SK-N-SH (cell line): ENCODE measurements around the gene EXOC1L. TPM values are rescaled to one million over a fixed set of nuclear protein-coding genes. Genes with fewer than 3 reads are reported as not detected.

Source experiments
- CTCF ChIA-PET: fragments of 300-600, 350-600 bp; formaldehyde crosslinking; extraction: SDS; loops from one replicate; lab custom pipeline; 2021; lab: Yijun Ruan, JAX
- POLR2A ChIA-PET: fragments of 350-600 bp; sonication (Branson Sonifier 250); formaldehyde crosslinking; extraction: SDS; loops from one replicate; lab custom pipeline; 2020; ENCODE audit warnings: antibody characterized with exemption, inconsistent platforms; lab: Yijun Ruan, JAX
- DNase-seq: peaks from one replicate; pipeline ENCODE4 v3.0.0; 2012
- H2AFZ ChIP-seq: fragments of 200-600 bp; sonication (generic); 2 replicates; pipeline ENCODE4 v1.8.1; 2016; ENCODE audit warnings: antibody characterized with exemption, mild to moderate bottlenecking, low read depth
- H3F3A ChIP-seq: fragments of 200-600 bp; sonication (generic); replicated peaks from 2 replicates; pipeline ENCODE3; 2016; ENCODE audit warnings: antibody characterized with exemption, mild to moderate bottlenecking; ENCODE audit not compliant: insufficient read depth
- H3K27ac ChIP-seq, 2 experiments: fragments of 200-500 bp in 1 of 2; fragments of 200-600 bp in 1 of 2; sonication (Bioruptor generic) in 1 of 2; sonication (generic), shearing (Covaris generic) in 1 of 2; 2 replicates each; pipeline versions ENCODE4 v1.5.1 to v1.6.1; 2014 to 2016; ENCODE audit warnings: low read depth in 2 of 2, inconsistent platforms in 1 of 2, low read length in 1 of 2, mild to moderate bottlenecking in 1 of 2, mixed read lengths in 1 of 2
- H3K27me3 ChIP-seq: fragments of 200-600 bp; sonication (generic), shearing (Covaris generic); 2 replicates; pipeline ENCODE4 v1.6.1; 2016; ENCODE audit warnings: mixed run types; ENCODE audit not compliant: insufficient read depth
- H3K36me3 ChIP-seq, 2 experiments: fragments of 200-500 bp in 1 of 2; fragments of 200-600 bp in 1 of 2; sonication (Bioruptor generic) in 1 of 2; sonication (generic) in 1 of 2; replicated peaks in 1 of 2; 2 replicates each; pipeline versions ENCODE3 to v1.5.1; 2014 to 2016; ENCODE audit warnings: low read length in 1 of 2, mild to moderate bottlenecking in 1 of 2; ENCODE audit not compliant: insufficient read depth in 2 of 2, control insufficient read depth in 1 of 2
- H3K4me1 ChIP-seq, 2 experiments: fragments of 200-500 bp in 1 of 2; fragments of 200-600 bp in 1 of 2; sonication (Bioruptor generic) in 1 of 2; sonication (generic), shearing (Covaris generic) in 1 of 2; 2 replicates each; pipeline versions ENCODE4 v1.5.1 to v1.6.1; 2014 to 2016; ENCODE audit warnings: low read depth in 1 of 2, low read length in 1 of 2, mixed run types in 1 of 2; ENCODE audit not compliant: insufficient read depth in 2 of 2, control insufficient read depth in 1 of 2
- H3K4me2 ChIP-seq: fragments of 200-600 bp; sonication (generic), shearing (Covaris generic); 2 replicates; pipeline ENCODE4 v1.6.1; 2017; ENCODE audit warnings: mixed run types
- H3K4me3 ChIP-seq, 2 experiments: fragments of 200-500 bp in 1 of 2; fragments of 200-600 bp in 1 of 2; sonication (Bioruptor generic) in 1 of 2; sonication (generic), shearing (Covaris generic) in 1 of 2; 2 replicates each; pipeline versions ENCODE4 v1.5.1 to v1.8.1; 2014 to 2016; ENCODE audit warnings: low read depth in 2 of 2, inconsistent platforms in 1 of 2, low read length in 1 of 2, mild to moderate bottlenecking in 1 of 2, mixed read lengths in 1 of 2, moderate library complexity in 1 of 2
- H3K79me2 ChIP-seq: fragments of 200-600 bp; sonication (generic); 2 replicates; pipeline ENCODE4 v1.8.1; 2017; ENCODE audit warnings: mild to moderate bottlenecking; ENCODE audit not compliant: insufficient read depth
- H3K9ac ChIP-seq: fragments of 200-600 bp; sonication (generic); 2 replicates; pipeline ENCODE4 v1.6.1; 2017; ENCODE audit warnings: mixed run types
- H3K9me2 ChIP-seq: fragments of 200-600 bp; sonication (generic); 2 replicates; pipeline ENCODE4 v1.6.1; 2017; ENCODE audit warnings: mixed run types
- H3K9me3 ChIP-seq: fragments of 200-600 bp; sonication (generic); 2 replicates; pipeline ENCODE4 v1.6.1; 2017; ENCODE audit warnings: mixed run types, mild to moderate bottlenecking, moderate library complexity
- H4K20me1 ChIP-seq: fragments of 200-600 bp; sonication (generic); 2 replicates; pipeline ENCODE4 v1.6.1; 2017; ENCODE audit warnings: mild to moderate bottlenecking, mixed run types; ENCODE audit not compliant: insufficient read depth
- CHD2 ChIP-seq: fragments of 150-350 bp; IDR thresholded peaks from 2 replicates; pipeline ENCODE4 v1.6.1; 2018; ENCODE audit warnings: low read length; ENCODE audit not compliant: partially characterized antibody
- FOSL2 ChIP-seq: IDR thresholded peaks from 2 replicates; pipeline ENCODE4 v1.4.0; 2012; ENCODE audit warnings: low read depth, mild to moderate bottlenecking, moderate library complexity, borderline replicate concordance
- FOXM1 ChIP-seq: IDR thresholded peaks from 2 replicates; pipeline ENCODE4 v1.4.0; 2012; ENCODE audit warnings: low read depth, mild to moderate bottlenecking
- GABPA ChIP-seq: IDR thresholded peaks from 2 replicates; pipeline ENCODE4 v1.4.0; 2012; ENCODE audit warnings: low read depth, mild to moderate bottlenecking
- MEF2A ChIP-seq: IDR thresholded peaks from 2 replicates; pipeline ENCODE4 v1.4.0; 2012; ENCODE audit warnings: low read depth, borderline replicate concordance
- MXI1 ChIP-seq: IDR thresholded peaks from 2 replicates; pipeline ENCODE4 v1.6.1; 2012; ENCODE audit warnings: mild to moderate bottlenecking, low read depth, low read length, improper control_type of control experiment
- NFIC ChIP-seq: IDR thresholded peaks from 2 replicates; pipeline ENCODE4 v1.4.0; 2012; ENCODE audit warnings: borderline replicate concordance
- NRF1 ChIP-seq: IDR thresholded peaks from 2 replicates; pipeline ENCODE4 v1.6.1; 2012; ENCODE audit warnings: low read depth, mild to moderate bottlenecking, low read length
- POLR2AphosphoS5 ChIP-seq: IDR thresholded peaks from 2 replicates; pipeline ENCODE4 v1.6.1; 2012; ENCODE audit warnings: low read depth, low read length
- RCOR1 ChIP-seq: fragments of 150-350 bp; IDR thresholded peaks from 2 replicates; pipeline ENCODE4 v1.6.1; 2017; ENCODE audit warnings: antibody characterized with exemption, low read length
- SIN3A ChIP-seq: IDR thresholded peaks from 2 replicates; pipeline ENCODE4 v1.6.1; 2012; ENCODE audit warnings: low read depth, mild to moderate bottlenecking, low read length, moderate library complexity, borderline replicate concordance
- SMC3 ChIP-seq: IDR thresholded peaks from 2 replicates; pipeline ENCODE4 v1.6.1; 2012; ENCODE audit warnings: low read depth, low read length, improper control_type of control experiment
- TAF1 ChIP-seq: IDR thresholded peaks from 2 replicates; pipeline ENCODE4 v1.6.1; 2012; ENCODE audit warnings: low read depth, mild to moderate bottlenecking, low read length, moderate library complexity, borderline replicate concordance
- TCF12 ChIP-seq: IDR thresholded peaks from 2 replicates; pipeline ENCODE4 v1.4.0; 2012
- YY1 ChIP-seq: IDR thresholded peaks from 2 replicates; pipeline ENCODE4 v1.4.0; 2012; ENCODE audit warnings: low read depth, mild to moderate bottlenecking
- polyA plus RNA-seq, 3 experiments: library from polyadenylated mRNA; depleted of rRNA; stranded (reverse); fragments of >200 nt; gene quantifications; 2 replicates each; pipeline ENCODE4 v1.2.3, GENCODE V29; 2012
- TF ChIP-seq, protein P1 (sequence below): IDR thresholded peaks from 2 replicates; pipeline ENCODE4 v1.4.0; 2012; ENCODE audit warnings: low read depth, borderline replicate concordance
- TF ChIP-seq, protein P2 (sequence below): IDR thresholded peaks from 2 replicates; pipeline ENCODE4 v1.6.1; 2012; ENCODE audit warnings: mild to moderate bottlenecking, low read depth, low read length, moderate library complexity
- TF ChIP-seq, protein P3 (sequence below): fragments of 150-350 bp; IDR thresholded peaks from 2 replicates; pipeline ENCODE4 v1.6.1; 2017; ENCODE audit warnings: antibody characterized with exemption, low read length, low read depth, borderline replicate concordance
- TF ChIP-seq, protein P4 (sequence below): IDR thresholded peaks from 2 replicates; pipeline ENCODE4 v1.4.0; 2012; ENCODE audit warnings: low read depth

EXOC1L gene
- polyA plus RNA-seq, 1 of the 3 experiments (the other 2 are of a cell fraction), result not detected

DNA sequence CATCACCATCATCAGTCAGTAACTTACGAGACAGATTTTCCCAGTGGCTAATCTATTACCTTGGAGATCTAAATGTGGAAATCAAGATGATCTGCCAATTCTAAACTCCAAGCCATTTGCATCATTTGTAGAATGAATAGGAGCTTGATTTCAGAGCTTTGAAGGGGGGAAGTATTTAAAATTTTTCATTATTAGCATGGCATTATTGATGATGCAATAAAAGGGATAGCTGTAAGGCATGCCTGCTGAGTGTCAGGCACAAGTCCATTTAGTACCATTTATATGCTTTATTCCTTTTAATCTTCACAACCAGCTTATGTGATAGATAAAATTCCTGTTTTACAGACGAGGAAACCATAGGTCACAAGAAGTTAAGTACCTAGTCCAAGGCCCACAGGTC, 5.3 kb downstream of the EXOC1L start (continued):
- TF ChIP-seq, protein P1, sequence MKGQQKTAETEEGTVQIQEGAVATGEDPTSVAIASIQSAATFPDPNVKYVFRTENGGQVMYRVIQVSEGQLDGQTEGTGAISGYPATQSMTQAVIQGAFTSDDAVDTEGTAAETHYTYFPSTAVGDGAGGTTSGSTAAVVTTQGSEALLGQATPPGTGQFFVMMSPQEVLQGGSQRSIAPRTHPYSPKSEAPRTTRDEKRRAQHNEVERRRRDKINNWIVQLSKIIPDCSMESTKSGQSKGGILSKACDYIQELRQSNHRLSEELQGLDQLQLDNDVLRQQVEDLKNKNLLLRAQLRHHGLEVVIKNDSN, result no peak
- TF ChIP-seq SMC3, result no peak

DNA sequence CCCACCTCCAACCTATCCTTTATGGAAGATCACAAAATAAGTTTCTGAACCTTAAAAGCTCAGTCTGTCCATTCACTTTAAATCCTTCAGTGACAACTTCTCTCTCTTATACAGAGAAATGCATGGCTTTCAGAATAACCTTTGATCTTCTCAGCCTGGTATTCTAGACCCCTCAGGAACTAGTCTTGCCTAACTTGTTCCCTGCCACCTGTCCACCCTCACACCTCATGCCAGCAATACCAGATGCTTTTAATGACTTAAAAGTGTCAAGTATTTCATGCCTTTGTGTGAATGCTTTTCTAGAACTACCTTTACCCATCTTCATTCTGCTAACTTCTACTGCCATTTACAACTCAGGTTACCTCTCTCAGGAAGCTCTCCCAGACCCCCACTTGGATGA, 7.4 kb downstream of the EXOC1L start:
- H3K79me2 ChIP-seq, result no peaks in the 10 kb centered on the region
- no peak overlapping the region for H3K4me2 ChIP-seq
- H3K4me3 ChIP-seq, result no peak overlapping the region
- CTCF ChIA-PET, result interaction anchor here (1.3 kb wide), 1 partner anchor 39 kb away, joined by 3 read pairs; no protein-coding TSS in a partner anchor
- H3F3A ChIP-seq, result no peaks in the 10 kb centered on the region
- H2AFZ ChIP-seq, result no peak overlapping the region
- TF ChIP-seq, protein P2, sequence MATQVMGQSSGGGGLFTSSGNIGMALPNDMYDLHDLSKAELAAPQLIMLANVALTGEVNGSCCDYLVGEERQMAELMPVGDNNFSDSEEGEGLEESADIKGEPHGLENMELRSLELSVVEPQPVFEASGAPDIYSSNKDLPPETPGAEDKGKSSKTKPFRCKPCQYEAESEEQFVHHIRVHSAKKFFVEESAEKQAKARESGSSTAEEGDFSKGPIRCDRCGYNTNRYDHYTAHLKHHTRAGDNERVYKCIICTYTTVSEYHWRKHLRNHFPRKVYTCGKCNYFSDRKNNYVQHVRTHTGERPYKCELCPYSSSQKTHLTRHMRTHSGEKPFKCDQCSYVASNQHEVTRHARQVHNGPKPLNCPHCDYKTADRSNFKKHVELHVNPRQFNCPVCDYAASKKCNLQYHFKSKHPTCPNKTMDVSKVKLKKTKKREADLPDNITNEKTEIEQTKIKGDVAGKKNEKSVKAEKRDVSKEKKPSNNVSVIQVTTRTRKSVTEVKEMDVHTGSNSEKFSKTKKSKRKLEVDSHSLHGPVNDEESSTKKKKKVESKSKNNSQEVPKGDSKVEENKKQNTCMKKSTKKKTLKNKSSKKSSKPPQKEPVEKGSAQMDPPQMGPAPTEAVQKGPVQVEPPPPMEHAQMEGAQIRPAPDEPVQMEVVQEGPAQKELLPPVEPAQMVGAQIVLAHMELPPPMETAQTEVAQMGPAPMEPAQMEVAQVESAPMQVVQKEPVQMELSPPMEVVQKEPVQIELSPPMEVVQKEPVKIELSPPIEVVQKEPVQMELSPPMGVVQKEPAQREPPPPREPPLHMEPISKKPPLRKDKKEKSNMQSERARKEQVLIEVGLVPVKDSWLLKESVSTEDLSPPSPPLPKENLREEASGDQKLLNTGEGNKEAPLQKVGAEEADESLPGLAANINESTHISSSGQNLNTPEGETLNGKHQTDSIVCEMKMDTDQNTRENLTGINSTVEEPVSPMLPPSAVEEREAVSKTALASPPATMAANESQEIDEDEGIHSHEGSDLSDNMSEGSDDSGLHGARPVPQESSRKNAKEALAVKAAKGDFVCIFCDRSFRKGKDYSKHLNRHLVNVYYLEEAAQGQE, result no peak
- TF ChIP-seq RCOR1 (no peak), SIN3A (no peak), TCF12 (no peak), NRF1 (no peak), FOXM1 (no peak), TAF1 (no peak), FOSL2 (no peak), POLR2AphosphoS5 (no peak), GABPA (no peak), YY1 (no peak), NFIC (no peak), SMC3 (no peak), MXI1 (no peak), CHD2 (no peak), MEF2A (no peak)
- TF ChIP-seq, protein P3, sequence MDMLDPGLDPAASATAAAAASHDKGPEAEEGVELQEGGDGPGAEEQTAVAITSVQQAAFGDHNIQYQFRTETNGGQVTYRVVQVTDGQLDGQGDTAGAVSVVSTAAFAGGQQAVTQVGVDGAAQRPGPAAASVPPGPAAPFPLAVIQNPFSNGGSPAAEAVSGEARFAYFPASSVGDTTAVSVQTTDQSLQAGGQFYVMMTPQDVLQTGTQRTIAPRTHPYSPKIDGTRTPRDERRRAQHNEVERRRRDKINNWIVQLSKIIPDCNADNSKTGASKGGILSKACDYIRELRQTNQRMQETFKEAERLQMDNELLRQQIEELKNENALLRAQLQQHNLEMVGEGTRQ, result no peak
- TF ChIP-seq, protein P4, sequence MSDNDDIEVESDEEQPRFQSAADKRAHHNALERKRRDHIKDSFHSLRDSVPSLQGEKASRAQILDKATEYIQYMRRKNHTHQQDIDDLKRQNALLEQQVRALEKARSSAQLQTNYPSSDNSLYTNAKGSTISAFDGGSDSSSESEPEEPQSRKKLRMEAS, result no peak
- no peaks in the 10 kb centered on the region for H3K9me2 ChIP-seq
- DNase-seq, result no peak
- no peaks in the 10 kb centered on the region for H3K9me3 ChIP-seq
- no peaks in the 10 kb centered on the region for H3K36me3 ChIP-seq
- POLR2A ChIA-PET, result no interaction called here
- H3K27ac ChIP-seq, result no peak overlapping the region
- no peaks in the 10 kb centered on the region for H4K20me1 ChIP-seq
- H3K27me3 ChIP-seq, result no peaks in the 10 kb centered on the region
- H3K9ac ChIP-seq, result no peak overlapping the region
- H3K4me1 ChIP-seq, result no peaks in the 10 kb centered on the region
